GM19452 (cell line): ENCODE results near the gene CD19.
A peak's percentile ranks its signal among the peaks of the same experiment; 100 is the strongest.
"Not testable (repeated sequence)": the region's sequence is repeated elsewhere in the genome, so short reads cannot be mapped to it uniquely, and the experiment has no call there.

Experiments used
- ATAC-seq: cut with Tn5 transposase; IDR thresholded peaks from one replicate; pipeline ENCODE4 v1.9.1; 2021; ENCODE audit not compliant: unreplicated experiment

Gene CD19

DNA sequence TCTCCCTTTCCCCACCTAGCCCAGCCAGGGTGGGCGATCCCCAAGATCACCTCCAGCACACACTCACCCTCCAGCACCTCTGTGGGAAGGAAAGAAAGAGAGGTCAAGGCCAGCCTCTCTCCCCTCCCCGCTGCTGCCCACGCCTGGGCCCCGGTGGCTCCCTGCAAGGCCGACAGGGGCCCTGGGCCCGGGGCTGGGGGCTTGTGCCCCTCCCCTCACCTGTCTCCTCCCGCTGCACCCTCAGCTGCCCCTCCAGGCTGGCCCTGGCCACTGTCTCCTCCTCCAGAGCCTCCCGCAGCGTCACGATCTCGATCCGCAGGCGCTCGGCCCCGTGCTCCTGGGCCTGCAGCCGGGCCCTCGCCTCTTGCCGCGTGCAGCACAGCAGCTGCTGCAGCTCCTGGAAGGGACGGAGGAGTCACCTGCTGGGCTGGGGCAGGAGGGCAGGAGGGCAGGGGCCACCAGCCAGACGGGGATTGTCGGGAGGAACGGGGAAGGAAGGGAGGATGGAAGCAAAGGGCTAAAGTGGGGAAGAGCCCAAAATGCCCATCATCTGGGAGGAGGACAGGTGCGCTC lies 25.9 kb upstream of the CD19 start:
- no peak for ATAC-seq

DNA sequence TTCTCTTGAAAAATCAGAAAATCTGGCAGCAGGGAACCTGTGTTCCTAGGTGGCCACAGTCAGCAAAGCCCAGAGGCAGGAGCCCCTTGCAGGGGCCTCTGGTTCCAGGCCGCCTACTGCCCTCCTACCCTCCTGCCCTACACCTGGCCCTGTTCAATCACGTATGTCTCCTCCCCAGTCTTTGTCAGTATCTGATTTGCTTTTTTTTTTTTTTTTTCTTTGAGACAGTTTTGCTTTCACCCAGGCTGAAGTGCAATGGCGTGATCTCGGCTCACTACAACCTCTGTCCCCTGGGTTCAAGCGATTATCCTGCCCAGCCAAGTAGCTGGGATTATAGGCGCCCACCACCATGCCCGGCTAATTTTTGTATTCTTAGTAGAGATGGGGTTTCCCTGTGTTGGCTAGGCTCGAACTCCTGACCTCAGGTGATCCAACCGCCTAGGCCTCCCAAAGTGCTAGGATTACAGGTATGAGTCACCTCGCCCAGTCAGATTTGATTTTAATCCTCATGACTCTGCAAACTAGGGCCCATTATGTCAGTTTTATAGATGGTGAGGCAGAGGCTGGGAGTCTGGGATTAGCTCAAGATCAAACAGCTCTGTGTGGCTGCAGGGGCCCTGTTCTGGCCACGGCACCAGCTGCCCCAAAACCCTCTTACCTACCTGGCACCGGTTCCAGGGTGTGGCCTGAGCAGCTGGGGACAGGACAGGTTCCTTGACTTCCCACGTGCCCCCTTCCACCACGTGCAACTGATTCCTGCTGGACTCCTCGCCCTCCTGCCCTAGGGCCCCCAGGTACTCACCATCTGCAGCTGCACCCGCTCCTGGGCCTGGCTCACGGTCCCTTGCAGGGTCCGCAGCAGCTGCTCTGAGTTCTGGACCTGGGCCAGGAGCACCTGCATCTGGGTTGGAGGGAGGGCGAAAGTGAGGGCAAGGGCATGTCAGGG lies 21.4 kb upstream of the CD19 start:
- ATAC-seq: no peak

DNA sequence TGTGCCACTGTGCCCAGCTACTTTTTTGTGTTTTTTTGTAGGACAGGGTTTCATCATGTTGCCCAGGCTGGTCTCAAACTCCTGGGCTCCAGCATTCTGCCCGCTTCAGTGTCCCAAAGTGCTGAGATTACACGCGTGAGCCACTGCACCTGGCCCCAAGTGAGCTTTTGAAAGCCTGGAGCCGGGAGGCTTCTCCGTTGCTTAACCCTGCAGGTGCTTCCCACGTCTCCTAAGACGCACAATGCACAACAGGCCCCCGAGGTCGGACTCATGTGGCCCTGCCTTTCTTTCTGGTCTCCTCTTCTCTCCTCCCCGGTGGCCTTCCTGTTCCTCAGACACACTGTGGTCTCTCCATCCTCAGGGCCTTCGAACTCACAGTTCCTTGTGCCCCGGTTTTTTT lies 19.2 kb upstream of the CD19 start:
- no peak for ATAC-seq

DNA sequence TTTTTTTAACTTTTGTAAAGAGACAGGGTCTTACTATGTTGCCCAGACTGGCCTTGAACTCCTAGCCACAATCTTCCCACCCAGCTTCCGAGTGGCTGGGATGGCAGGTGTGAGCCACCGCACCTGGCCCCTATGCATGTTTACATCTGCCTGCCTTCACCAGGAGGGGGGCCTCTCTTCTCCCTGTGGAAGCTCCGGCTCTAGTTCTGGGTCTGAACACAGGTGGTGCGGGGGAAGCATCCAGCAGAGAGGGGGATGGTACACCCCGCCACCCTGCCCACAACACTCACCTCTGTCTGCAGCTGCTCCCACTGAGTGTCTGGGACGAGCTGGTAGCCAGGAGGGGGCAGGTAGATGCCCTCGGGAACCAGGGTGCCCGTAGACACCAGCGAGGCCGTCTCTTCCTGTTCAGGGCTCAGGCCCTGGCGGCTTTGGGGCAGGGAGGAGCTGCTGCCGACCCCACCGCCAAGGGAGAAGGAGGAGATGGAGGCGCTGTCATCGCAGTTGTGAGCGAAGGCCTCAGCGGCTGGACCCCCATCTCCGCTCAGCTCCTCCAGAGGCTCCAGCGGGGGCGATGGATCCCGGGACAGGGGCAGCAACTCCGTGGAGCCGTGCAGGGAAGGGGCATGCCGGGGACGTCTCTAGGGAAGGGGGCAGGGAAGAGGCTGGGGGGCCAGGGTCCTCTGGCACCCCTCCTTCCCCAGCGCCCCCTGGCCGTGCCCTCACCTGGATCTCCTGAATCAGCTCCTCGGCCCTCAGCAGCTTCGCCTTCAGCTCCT lies 17.6 kb upstream of the CD19 start:
- ATAC-seq: no peak

DNA sequence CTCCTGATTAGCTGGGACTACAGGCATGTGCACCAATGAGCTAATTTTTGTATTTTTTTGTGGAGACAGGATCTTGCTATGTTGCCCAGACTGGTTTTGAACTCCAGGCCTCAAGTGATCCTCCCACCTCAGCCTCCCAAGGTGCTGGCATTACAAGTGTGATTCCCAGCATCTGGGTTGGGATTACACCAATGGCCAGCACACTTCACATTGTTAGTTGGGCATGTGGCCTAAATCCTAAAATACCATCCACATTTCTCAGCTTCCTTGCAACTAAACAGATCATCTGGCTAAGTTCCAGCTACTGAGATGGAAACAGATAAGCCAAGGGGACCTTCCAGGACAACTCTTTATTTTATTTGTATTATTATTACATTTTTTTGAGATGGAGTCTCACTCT lies 16.6 kb upstream of the CD19 start:
- ATAC-seq: no peak

DNA sequence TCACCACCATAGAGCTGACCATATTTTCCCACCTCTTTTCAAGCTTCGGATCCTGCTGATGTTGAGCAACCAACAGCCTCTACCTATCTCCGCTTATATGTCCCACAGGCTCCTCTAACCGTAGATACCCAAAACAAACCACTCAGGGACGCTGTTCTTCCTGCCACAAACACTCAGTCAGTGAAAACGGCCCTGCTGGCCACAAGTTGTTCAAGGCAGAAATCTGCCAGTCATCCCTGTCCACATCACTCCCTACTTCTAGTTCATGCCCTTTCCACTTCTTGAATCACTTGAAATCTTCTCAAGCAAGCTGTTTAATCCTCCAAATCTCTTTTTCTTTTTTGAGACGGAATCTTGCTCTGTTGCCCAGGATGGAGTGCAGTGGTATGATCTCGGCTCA lies 14.7 kb upstream of the CD19 start:
- no peak for ATAC-seq

DNA sequence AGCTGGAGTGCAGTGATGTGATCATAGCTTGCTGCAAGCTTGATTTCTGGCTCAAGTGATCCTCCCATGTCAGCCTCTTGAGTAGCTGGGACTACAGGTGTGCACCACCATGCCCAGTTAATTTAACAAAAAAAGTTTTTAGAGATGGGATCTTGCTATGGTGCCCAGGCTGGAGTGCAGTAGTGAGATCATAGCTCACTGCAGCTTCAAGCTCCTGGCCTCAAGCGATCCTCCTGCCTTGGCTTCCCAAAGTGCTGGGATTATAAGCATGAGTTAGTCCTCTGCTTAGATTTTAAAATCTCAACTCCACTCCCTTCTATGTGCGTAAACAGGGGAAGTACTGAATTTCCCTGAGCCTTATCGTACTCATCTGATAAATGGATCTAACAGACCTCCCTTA lies 13.1 kb upstream of the CD19 start:
- ATAC-seq: no peak

DNA sequence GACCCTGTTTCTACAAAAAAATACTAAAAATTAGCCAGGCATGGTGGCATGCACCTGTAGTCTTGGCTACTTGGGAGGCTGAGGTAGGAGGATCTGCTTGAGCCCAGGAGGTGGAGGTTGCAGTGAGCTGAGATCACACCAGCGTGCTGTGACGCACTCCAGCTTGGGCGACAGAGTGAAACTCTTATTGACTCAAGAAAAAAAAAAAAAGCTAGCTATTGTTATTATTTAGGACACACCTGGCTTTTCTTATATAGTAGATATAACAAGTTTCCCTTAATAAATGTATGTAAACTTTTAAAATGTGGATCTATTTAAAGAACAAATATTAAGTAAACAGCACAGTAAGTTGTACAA lies 8.6 kb upstream of the CD19 start:
- ATAC-seq: no peak

DNA sequence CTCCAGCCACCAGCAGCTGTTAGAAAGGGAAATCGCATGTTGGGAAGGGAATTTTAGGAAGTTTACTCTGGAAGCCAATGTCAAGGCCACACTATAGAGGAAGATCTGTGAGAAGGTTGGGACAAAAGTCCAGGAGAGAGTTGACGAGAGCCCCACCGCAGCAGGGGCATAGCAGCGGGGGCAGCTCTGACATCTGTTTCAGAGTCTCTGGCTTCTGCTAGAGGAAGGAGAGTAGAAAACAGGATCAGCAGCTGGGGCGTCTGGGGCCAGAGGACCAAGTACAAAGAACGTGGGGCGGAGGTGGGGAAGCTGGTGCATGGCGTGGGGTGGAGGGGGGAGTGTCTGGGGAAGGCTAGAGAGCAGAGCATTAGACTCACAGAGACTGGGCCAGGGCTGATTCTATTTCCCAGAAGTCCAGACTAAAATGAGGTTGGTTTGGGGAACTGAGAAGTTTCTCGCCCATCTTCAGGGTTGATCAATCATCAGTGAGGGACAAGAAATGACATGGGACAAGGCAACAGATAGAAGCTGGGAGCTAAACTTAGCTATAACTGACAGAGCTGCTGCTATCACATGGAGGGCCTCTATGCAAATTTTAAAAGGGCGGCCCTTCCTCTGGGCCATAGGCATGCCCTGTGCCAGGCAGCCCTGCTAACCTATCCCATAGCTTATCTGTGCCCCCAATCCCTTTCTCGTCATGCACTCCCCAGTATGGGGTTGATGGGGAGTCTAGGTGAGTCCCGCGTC lies 7.9 kb upstream of the CD19 start:
- ATAC-seq: peak; percentile 52

DNA sequence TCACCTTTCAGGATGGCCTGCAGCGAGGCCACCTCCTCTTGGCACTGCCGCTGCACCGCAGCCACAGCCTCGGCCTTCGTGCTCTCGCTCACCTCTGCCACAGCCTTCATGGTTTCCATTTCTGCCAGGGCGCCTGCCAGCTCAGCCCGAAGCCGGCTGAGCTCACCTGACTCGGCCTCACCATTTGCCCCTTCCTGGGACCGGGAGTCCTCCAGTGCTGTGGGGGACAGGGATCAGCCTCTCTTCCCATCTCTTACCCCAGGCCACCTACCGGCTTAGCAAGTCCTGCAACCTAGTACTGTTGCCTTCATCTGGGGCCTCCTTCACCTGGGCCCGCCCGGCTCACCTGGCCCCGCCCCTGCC lies 7.4 kb upstream of the CD19 start:
- no peak for ATAC-seq

DNA sequence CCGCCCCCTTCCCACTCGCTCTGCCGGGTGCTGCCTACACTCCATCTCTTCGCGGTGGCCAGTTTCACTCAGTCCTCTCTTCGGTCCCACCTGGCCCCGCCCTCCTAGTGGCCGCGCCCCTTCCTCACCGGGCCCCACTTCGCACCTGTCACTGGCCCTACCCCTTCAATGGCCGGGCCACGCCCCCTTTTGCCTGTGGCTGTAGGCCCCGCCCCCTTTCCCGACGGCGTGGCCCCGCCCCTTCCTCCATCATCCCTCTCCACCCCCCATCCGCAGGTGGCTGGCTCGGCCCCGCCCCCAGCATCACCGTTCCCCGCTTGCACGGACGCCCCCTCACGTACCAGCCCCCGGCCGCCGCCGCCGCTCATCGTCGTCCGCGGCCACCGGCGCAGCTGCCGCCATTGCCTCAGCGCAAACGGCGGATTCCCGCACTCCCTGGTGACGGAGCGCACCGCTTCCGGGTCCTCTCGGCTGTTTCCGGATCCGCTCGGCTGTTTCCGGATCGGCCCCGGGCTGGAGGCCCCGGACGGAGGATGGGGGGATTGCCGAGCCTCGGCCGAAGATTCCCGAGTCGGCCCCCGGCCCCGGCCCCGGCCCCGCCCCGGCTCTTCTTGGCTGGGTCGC lies 6.9 kb upstream of the CD19 start, which contains the start of gene RABEP2:
RABEP2 (minus strand) TSS at position 477 of the 624 bp plus-strand sequence; CDS start at position 402, 75 bp downstream.
- ATAC-seq: peak; percentile 61

DNA sequence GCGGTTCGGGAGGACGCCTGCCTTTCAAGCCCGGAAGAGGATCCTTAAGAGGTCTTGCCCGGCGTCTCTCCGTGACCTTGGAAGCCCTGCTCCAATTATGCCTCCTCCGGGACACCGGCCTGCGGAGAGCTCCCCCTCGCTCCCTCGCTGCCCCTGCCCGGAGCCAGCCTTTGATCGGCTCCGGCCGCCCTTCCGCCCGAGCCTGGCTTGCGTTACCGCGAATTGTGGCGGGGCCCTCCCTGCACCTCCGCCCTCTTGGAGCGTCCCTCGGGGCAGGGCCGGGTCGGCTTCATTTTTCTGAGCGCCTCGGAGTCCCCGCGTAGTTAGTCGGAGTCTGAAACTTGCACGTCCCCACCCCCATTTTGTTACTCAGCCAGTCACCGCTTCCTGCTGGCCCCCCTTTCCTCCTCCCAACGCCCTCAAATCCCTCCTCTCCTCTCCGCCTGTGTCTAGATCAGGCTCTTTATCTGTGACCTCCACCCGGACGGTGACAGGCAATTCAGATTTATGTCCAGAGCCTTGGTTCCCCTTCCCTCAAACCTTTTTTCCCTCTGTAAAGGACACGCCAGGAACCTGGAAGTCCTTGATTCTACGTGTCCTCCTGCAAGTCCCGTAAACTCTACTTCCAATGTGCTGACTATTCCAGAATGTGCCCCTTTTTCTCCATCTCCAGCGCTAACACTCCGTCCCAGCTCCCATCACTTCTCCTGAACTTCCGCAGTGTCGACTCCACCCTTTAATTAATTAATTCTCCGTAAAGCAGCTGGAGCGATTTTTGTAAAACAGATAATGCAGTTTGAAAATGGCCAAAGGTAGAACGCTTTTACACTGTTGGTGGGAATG lies 6.2 kb upstream of the CD19 start:
- peak; percentile 38 for ATAC-seq

DNA sequence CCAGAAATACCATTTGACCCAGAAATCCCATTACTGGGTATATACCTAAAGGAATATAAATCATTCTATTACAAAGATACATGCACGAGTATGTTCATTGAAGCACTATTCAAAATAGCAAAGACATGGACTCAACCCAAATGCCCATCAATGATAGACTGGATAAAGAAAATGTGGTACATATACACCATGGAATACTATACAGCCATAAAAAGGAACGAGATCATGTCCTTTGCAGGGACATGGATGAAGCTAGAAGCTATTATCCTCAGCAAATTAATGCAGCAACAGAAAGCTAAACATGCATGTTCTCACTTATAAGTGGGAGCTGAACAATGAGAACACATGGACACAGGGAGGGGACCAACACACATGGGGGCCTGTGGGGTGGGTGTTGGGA lies 5.5 kb upstream of the CD19 start:
- not testable (repeated sequence) for ATAC-seq

DNA sequence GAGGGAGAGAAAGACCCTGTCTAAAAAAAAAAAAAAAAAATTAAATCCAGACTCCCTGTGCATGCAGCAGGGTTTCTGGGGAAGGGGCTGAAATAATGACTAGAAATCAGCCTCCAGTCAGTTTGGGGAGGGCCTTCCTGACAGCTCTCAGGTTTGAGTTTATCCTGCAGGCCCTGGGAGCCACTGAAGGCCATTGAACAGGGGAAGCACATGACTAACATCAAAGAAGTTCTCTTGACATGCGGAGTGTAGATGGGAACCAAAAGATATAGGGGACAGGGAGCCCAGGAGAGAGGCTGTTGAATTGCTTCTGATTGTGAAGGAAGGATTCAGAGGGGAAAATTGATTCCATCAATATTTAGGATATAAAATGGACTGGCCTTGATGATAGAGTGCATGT lies 4.0 kb upstream of the CD19 start:
- ATAC-seq: no peak

DNA sequence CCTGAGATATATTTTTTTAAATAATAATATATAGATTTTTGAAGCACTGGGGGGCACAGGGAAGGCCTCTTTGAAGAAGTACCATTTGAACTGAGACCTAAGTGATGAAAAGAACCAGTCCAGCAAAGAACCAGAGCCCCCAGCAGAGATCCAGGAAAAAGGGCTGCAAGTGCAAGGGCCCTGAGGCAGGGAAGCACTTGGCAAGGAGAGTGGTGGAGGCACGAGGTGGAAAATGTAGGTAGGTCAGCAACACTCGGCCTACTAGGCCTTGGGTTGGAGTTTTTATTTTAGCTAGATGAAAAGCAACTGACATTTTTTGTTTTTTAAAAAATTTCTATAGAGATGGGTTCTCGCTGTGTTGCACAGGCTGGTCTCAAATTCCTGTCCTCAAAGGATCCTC lies 1.6 kb upstream of the CD19 start:
- ATAC-seq: no peak

DNA sequence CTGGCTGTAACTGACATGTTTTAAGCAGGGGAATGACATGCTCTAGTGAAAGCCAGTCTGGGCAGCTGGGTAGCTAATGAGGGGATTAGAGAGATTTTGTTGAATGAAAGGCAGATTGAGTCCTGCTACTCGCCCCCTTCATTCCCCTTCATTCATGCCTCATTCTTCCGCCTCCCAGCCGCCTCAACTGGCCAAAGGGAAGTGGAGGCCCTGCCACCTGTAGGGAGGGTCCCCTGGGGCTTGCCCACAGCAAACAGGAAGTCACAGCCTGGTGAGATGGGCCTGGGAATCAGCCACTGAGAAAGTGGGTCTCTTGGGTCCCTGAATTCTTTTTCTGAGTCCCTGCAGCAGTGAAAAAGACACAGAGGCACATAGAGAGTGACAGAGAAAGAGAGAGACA lies 1.1 kb upstream of the CD19 start:
- no peak for ATAC-seq

DNA sequence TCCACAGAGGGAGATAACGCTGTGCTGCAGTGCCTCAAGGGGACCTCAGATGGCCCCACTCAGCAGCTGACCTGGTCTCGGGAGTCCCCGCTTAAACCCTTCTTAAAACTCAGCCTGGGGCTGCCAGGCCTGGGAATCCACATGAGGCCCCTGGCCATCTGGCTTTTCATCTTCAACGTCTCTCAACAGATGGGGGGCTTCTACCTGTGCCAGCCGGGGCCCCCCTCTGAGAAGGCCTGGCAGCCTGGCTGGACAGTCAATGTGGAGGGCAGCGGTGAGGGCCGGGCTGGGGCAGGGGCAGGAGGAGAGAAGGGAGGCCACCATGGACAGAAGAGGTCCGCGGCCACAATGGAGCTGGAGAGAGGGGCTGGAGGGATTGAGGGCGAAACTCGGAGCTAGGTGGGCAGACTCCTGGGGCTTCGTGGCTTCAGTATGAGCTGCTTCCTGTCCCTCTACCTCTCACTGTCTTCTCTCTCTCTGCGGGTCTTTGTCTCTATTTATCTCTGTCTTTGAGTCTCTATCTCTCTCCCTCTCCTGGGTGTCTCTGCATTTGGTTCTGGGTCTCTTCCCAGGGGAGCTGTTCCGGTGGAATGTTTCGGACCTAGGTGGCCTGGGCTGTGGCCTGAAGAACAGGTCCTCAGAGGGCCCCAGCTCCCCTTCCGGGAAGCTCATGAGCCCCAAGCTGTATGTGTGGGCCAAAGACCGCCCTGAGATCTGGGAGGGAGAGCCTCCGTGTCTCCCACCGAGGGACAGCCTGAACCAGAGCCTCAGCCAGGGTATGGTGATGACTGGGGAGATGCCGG lies 769 bp downstream of the CD19 start:
- no peak for ATAC-seq

DNA sequence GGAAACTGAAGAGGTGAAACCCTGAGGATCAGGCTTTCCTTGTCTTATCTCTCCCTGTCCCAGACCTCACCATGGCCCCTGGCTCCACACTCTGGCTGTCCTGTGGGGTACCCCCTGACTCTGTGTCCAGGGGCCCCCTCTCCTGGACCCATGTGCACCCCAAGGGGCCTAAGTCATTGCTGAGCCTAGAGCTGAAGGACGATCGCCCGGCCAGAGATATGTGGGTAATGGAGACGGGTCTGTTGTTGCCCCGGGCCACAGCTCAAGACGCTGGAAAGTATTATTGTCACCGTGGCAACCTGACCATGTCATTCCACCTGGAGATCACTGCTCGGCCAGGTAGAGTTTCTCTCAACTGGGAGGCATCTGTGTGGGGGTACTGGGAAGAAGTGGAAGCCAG lies 1.4 kb downstream of the CD19 start:
- no peak for ATAC-seq

DNA sequence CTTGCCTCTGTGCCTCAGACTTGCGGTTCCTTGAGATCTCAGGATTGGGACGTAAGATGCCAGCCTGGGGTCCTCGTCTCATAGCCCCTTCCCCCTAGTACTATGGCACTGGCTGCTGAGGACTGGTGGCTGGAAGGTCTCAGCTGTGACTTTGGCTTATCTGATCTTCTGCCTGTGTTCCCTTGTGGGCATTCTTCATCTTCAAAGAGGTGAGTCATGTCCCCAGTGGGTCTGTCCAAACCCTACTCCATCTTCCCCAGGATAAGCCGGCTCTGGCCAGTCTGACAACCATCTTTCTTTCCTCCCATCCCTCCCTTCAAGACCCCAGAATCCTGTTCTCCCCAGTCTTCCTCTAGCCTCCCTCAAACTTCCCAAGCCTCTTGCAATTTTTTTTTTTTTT lies 3.6 kb downstream of the CD19 start:
- ATAC-seq: no peak
